ENCODE results near the gene RAB8B.
A peak's percentile ranks its signal among the peaks of the same experiment; 100 is the strongest.

Gene RAB8B

DNA sequence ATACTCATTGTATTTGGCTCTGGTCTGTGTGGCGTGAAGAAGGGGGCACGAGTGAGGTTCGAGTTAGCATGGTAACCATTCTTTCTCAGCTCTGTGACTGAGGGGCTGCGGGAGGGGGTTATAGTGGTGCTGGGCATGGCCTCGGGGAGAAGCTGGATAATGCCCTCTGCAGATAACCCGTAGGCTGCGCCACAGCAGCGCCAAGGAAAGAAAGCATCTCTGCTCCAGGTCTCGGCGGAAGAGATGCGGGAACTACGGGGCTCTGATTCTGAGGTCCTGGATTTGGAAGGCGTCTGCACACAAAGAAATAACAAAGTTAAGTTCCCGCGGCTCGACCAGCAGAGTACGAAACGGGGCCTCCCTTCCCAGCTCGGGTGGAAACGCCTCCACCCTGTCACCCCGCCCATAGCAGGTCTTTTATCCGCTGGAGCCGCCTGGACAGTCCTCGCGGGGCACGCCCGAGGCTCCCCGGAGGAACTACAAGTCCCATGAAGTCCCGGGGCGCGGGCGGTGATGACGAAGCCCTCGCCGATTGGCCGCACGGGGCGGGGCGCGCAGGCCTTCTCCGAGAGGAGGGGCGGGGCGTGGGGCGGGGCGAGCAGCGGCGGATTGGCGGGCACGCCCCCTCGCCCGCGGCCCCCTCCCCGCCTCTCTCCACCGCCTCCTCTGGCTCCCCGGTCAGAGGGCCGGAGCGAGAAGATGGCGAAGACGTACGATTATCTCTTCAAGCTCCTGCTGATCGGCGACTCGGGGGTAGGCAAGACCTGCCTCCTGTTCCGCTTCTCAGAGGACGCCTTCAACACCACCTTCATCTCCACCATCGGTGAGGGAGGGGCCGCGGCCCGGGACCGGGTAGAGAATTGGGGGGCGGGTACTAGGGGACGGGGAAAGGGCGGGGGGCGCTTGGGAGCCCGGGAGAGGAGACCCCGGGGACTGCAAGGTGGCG, at the start of gene RAB8B:
Gene RAB8B (plus strand): TSS at position 681 of the 946 bp plus-strand sequence. CDS start 19 bp downstream, at position 700.
- peak; percentile 97 to 100 for DNase-seq (ENCODE audit: low read depth in 2 of 2)

DNA sequence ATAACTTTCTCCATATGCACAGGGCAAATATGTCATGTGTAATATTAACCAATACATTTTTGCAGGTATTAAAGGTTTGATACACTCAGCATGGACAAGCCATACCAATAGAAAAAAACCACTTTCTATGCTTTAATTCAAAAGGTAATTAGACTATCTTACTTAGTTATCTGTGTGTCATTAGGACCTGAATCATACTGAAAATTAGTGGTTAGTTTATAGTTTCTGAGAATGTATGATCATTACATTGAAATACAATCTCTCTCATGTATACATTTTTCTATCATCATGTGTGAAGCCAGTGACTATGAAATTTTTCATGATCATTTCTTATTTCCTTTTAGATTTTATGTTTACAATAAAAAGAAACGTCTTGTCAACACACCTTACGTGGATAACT, 48.5 kb upstream of the RAB8B start:
- no peak for DNase-seq (ENCODE audit: low read depth in 2 of 2)

DNA sequence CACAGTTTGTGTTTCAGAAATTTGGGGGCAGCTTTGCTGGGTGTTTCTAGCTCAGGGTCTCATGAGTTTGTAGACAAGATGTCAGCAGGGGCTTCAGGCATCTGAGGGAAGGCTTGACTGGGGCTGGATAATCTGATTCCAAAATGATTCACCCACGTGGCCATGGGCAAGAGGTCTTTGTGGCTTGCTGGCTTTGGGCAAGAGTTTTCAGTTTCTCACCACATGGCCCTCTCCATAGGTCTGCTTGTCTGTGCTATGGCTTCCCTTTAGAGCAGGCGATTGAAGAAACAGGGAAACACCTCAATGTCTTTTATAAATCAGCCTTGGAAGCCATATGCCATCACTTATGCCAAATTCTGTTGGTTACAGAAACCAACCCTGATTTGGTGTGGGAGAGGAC, 44.0 kb upstream of the RAB8B start:
- DNase-seq (ENCODE audit: low read depth in 2 of 2): no peak

DNA sequence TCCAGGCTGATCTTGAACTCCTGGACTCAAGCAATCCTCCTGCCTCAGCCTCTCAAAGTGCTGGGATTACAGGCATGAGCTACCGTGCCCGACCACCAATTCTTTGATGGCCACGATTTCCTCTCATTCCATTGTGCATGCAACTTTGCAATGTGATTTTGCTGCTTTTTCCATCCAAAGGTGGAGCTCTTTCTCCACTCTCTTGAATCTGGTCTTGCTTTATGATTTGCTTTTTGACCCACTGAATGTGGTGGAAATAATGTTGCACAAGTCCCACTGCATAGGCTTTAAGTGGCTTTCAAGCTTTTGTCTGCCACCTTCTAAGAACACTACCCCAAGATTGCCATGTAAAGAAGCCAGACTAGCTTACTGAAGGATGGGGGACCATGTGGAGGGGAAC, 42.7 kb upstream of the RAB8B start:
- DNase-seq (ENCODE audit: low read depth in 2 of 2): no peak

DNA sequence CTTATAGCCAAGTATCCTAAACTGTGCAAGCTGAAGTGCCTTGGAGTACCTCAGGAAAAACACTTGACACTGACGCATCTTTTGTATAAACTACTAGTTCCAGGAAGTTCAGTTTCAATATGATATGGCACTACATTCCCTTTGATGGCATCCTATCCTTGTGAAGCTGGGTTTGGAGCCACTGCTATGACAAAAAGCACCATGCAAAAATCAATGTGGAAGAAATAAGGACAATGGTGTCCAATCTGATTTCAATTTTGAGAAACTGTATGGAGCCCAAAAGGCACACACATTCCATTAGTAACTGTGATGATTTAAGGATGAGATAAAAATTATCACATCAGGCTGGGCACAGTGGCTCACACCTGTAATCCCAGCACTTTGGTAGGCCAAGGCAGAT, 37.7 kb upstream of the RAB8B start:
- no peak for DNase-seq (ENCODE audit: low read depth in 2 of 2)

DNA sequence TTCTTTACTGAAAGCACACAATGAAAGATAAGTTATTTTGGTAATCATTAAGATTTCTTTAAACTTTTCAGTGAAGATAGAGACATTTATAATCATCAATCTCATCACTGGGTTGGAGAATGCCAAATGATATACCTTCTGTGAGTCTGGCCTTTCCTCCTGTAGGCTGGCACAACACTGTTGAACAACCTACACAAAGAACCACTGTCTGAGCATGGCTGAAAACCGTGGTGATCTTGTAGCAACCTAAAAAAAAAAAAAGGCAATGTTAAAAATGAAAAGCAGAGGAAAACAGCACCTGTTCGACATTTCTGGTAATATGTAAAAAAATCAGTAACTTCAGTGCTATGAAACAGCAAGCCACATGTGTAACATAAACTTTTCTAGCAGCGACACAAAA, 33.9 kb upstream of the RAB8B start:
- no peak for DNase-seq (ENCODE audit: low read depth in 2 of 2)

DNA sequence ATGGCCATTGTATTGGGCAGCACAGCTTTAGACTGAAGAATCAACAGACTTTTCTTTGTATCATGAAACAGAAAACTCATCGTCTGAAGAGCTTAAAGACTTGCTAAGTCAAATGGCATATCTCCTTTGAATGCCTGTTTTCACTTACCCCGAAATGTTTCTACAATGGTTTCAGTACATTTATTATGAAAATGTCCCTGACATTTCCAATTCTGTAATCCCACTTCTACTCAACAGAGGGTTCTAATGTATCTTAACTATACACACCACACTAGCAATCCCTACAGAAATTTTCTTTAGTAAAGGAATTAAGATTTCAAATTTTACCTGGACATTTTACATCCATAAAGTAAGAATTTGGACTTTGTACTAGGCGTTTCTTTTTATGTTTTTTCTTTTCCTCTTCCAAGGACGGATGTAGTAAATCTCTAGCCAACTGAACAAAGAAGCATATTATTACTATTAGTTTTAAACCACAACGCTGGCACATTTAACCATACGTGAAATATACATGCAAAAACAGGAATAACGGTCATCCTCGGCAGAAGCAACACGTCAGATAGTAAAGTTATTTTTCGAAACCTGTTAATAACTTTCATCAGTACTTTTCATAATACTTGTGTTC, 33.2 kb upstream of the RAB8B start:
- no peak for DNase-seq (ENCODE audit: low read depth in 2 of 2)

DNA sequence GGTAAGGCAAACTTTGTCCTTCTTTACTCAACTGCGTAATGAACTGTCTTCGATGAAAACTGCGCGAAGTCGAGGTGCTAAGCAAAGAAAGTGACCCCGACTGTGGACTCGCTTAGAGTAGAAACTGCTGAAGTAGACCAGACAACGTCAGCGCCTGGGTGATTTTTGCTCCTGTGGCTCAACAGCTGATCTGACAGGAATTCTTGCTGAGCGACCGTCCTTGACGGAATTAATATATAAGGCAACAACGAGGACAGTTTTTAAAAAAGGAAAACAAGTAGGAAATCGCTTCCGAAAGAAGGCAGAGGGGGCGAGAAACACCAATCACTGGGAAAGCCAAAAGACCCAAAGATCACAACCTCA, 32.7 kb upstream of the RAB8B start:
- no peak for DNase-seq (ENCODE audit: low read depth in 2 of 2)

DNA sequence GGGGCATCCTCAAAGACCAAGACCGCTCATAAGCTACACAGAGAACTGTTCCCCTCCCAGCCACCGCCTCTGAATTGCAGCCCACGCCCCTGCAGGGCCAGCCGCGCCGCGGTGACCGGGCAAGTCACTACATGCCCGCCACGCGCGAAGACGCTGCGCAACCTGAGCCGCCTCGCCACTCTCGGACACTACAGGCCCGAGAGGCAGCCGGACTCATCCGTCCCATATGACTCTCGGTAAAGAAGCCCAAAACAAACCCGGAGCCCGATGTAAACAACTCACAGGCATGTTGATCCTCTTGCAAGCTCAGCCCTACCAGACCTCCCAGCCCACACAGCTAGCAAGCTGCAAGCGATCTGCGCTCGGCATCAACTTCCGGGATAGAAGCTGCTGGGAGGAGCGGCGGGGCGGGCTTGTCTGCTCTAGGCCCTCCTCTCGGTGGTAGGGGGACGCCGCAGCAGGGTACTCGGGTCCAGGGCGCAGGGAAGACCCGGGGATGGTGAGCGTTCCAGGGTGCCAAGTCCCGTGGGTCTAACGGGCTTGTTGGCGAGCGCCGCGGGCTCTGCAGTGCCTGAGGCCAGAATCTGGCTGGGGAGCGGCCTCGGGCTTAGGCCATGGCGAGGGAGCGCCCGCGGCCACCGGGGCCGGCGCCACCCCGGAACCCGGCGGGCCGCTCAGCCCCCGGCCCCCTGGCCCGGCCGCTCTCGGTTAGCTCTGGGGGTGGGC, 32.1 kb upstream of the RAB8B start, which contains the start of gene RPS27L:
Gene RPS27L (minus strand): TSS at position 360 of the 726 bp plus-strand sequence. CDS start 72 bp downstream, at position 288.
- peak; percentile 79 to 87 for DNase-seq (ENCODE audit: low read depth in 2 of 2)

DNA sequence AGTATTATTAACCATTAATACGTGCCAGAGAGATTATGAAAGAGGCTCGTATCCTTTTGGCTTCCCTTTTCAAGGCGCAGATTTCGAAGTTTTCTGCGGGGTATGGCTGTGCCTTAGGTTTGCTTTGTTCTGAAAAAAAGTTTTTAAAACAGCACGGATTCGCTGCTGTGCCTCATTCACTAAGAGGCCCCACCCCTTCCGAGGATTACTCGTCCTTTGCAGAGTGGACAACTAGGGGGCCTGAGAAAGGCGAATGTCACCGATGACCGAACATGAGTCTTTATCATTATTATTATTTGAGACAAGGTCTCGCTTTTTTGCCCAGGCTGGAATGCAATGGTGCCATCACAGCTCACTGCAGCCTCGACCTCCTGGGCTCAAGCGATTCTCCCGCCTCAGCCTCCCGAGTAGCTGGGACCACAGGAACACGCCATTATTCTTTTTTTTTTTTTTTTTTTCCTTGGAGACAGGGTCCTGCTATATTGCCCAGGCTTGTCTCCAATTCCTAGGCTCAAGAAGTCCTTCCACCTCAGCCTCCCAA, 31.4 kb upstream of the RAB8B start:
- no peak for DNase-seq (ENCODE audit: low read depth in 2 of 2)

DNA sequence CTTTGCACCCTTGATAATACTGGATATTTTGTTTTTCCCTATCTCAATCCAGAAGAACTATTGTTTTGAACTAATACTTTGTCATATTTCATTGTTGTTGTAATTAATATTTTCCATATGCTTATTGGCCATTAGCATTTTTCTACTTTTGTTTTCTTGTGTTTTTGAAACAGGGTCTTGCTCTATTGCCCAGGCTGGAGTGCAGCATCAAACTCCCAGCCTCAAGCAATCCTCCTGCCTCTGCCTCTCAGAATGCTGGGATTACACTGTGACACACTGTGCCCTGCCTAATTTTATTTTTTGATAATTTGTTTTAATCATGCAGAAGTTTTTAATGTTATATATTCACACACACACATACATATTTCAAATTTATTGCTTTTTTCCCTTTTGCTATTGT, 28.8 kb upstream of the RAB8B start:
- no peak for DNase-seq (ENCODE audit: low read depth in 2 of 2)

DNA sequence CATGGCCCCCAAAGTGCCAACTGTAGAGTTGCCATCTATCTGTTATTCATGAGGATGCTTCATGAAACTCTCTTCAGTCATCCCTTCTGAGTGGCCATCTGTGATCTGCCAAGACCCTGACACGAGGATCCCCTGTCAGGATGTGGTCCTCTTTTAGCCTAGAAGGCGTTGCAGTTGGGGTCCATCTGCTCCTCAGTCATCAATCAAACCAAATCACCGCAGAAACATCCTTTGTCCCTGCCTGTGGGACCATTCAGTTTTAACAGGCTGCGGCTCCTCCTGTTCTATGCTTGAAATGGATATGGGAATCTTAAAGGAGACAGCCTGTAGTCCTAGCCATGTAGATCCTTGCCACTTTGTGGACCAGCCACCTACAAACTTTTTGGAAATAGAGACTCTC, 26.2 kb upstream of the RAB8B start:
- no peak for DNase-seq (ENCODE audit: low read depth in 2 of 2)

DNA sequence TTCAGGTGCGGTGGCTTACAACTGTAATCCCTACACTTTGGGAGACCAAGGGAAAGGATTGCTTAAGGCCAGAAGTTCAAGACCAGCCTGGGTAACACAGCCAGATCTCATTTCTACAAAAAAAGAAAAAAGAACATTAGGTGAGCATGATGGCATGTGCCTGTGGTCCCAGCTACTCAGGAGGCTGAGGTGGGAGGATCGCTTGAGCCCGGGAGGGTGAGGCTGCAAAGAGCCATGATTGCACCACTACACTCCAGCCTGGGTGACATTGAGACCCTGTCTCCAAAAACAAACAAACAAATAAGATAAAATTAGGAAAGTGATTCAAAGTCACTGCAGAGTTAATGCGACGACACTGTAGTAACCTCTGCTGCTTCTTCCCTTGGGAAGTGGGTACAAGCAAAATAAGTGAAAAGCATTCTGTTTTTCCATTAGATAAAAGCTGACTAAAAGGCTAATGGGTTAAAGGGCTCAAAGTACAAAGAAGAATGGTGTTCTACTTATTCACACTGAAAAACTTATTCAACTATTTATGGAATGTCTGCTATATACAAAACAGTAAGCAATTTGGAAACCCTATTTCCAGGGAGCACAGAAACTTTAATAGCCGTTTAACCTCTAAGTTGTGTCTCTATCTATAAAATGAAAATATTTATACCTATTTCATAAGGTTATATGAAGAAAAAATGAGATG, 24.1 kb upstream of the RAB8B start:
- no peak for DNase-seq (ENCODE audit: low read depth in 2 of 2)

DNA sequence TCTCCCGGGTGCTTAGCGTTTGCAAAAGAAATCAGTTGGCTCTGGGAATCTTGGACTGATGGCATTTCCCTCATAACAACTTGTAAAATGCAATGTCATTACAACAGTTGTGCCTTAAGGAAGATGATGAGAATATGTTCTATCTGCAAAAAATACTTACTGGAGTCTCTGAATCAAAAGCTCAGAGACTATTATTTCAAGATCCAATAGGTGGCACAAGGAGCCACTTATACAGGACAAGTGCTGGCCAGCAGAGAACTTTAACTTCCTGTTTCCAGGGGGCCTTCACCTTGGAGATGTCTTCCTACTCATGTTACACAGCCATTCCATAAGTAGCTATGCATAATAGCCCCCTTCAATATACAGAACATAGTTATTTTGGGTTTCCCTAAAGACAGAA, 23.2 kb upstream of the RAB8B start:
- DNase-seq (ENCODE audit: low read depth in 2 of 2): no peak

DNA sequence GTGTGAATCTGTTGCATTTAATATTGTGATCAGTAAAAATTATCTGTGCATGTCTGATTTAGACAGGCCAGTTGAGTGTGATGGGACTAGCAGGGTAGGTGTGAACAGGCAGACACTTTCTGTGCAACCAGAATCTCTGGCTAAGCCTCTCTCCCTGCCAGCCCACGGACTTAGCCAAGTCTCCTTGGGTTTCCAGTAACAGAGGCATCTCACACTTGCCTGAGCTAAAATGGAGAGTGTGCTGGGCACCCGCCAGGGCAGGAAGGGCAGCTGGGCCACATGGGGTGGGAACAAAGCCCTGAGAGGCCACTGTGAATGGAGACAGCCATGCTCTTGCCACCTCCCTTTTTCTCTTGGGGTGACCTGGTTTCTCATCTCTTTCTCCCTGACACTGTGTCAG, 19.6 kb upstream of the RAB8B start:
- DNase-seq (ENCODE audit: low read depth in 2 of 2): no peak

DNA sequence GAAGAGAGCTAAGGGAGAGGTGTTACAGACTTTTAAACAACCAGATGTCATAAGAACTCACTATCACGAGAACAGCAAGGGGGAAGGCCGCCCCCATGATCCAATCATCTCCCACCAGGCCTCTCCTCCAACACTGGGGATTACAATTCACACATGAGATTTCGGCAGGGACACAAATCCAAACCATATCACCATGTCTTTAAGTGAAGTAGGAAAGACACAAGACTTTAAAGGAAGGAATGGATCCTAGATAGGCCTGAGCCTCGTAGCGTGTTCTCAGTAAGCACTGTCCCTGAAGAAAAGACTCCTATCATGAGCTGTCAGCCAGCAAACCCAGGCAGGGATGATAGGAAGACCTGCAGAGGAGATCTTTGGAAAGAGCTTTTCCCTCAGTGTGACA, 17.0 kb upstream of the RAB8B start:
- DNase-seq (ENCODE audit: low read depth in 2 of 2): no peak

DNA sequence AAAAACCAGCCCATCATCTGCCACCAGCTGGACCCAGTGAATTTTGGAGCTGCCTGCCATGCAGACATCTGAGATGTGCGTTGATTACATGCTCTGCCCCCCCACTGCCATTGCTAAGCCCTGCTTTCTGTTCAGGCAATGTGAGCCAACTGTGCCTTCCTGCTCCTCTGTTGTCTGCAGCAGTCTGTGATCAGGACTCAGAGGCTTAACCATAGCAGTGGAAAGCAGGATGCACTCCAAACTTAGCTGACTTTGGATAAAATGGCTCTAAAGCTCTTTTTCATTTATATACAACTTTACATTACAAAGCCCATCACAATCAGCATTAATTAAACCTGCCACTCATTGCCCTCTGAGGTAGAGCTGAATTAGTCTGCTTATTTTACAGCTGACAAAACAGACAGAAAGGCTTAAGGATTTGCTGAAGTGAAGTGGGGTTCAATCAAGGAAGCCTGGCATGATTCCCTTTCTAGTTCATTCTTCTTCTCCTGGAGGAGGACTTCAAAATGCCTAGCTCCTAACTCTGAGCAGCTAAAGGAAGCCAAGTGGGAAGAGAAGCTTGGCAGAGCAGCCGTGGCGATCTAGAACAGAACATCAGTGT, 16.5 kb upstream of the RAB8B start:
- DNase-seq (ENCODE audit: low read depth in 2 of 2): no peak

DNA sequence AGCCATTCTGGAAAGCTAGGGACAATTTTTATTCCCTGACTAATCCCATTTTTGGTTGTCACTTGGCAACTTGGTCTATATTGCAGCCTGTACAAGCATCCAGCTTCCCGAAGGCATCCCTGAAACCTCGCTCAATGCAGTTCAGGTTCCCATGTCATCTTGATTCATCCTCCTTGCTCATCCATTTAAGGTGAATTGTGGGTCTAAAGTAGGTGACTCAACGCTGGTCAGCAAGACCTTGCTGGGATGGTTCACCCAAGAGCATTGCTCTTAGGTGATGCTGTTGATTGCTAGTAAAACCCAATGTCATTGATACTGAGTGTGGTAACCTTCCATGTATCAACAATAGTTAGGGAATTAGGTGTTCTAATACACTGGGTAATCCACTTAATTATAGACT, 13.1 kb upstream of the RAB8B start:
- no peak for DNase-seq (ENCODE audit: low read depth in 2 of 2)

DNA sequence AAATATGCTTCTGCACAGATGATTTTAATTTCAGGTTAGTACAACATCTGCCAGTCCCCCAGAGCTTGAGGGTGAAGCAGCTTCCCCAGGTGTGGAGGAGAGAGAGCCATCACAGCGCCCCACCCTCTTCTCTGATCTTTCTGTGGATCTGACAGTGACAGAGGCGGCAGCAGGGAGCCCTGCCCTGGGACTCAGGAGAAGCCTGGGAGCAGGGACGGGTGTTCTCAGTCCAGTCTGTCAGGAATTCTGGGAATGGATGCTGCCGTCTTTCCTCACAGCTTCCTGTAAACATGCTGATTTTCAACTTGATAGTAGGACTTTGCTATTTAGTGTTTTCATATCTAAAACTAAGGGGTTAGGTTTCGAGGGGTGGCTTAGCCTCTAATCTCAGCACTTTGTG, 11.4 kb upstream of the RAB8B start:
- no peak for DNase-seq (ENCODE audit: low read depth in 2 of 2)

DNA sequence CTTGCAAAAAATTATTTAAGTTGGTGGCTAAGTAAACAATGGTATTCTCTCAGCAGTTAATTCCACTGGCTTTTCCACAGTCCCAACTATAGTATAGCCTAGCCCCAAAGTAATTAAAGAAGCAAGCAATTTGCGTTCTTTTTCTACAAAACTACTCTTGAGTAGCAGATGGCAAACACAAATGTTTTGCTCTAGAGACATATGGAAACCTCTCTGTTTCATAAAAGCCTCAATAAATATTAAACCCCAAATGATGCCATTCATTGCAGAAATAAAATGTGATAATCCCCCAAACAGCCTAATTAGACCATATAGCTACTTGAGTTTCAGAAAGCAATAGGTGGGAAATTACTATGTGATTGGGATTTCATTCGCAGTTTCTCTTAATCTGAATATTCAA, 8.7 kb upstream of the RAB8B start:
- no peak for DNase-seq (ENCODE audit: low read depth in 2 of 2)

DNA sequence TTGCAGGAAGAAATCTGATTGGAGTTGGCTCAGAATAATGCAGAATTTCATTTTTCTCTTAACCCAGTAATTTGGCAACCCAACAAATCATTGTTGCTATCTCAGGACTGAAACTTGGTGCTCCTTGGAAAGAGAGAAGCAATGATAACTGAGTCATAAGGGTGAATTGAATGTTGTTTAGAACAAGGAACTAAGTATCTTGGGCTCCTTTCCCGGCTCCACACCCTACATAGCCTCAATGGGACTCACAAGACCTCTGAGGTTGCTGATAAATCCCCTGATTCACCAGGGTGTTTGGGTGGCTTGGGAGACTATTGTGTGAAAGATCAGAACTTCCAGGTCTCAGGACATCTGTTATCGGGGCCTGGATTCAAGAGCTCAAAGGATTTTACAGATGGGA, 7.8 kb upstream of the RAB8B start:
- DNase-seq (ENCODE audit: low read depth in 2 of 2): no peak

All from stimulated activated CD4-positive, alpha-beta T cell treated with anti-CD3 and anti-CD28 coated beads, Interleukin-15, amount 100 ng/mL, for 48 hours (primary cell).